Measurements from ENCODE around the gene ATRN.

DNA sequence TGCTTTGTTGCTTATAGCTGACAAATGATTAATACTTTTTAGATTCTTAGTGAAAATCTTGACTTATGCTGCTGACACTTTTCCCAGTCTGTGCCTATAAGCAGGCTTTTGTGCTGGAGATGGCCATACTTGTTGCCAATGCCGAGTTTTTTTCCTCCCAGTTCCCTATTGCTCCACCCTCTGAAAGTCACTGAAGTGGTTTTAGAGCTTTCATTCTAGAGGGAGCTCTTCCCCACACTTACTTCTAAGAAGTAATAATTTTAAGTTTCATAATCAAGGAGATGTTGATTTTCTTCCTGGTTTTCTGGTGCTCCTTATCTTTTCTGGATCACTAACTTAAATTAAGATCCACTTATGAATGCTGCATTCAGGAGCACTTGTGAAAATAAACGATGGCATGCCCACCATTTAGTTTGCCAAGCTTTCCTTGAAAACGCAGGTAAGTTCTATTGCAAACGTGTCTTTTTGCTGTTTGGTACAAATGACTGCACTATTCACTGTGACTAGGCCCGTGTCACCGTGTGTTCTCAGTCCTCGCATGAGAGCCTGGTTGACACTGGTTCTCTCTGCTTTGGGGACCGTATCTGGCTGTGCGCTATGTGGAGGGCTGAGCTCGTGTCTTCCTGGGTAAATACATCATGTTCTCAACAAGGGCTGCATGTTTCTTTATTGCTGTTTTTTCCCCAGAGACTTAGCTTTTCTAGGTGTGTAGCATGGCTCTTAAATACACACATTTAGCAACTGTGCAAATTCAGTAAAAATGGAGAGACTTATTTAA lies 142.2 kb downstream of the ATRN start:
- TF ChIP-seq ZNF274 (IDR thresholded peaks at IDR 0.05; ENCODE audit: low read depth, low read length), result no peak
- TF ChIP-seq YY1 (IDR thresholded peaks at IDR 0.05; ENCODE audit: insufficient read depth, insufficient read length), result no peak
